Breast epithelium (tissue), 3 donors: ENCODE data around the gene STX8.

Experiments used
- POLR2AphosphoS5 ChIP-seq, 3 donors: sonication (generic); formaldehyde crosslinking; IDR thresholded peaks; one replicate each; pipeline ENCODE4 v1.6.1; 2017; ENCODE audit warnings: antibody characterized with exemption in 3 of 3
- TF ChIP-seq, protein P1 (sequence below), 3 donors: fragments of 450-650 bp; IDR thresholded peaks; one replicate each; pipeline ENCODE4 v1.5.1; 2016 to 2017; ENCODE audit warnings: antibody characterized with exemption in 3 of 3, mild to moderate bottlenecking in 3 of 3, moderate library complexity in 3 of 3

DNA sequence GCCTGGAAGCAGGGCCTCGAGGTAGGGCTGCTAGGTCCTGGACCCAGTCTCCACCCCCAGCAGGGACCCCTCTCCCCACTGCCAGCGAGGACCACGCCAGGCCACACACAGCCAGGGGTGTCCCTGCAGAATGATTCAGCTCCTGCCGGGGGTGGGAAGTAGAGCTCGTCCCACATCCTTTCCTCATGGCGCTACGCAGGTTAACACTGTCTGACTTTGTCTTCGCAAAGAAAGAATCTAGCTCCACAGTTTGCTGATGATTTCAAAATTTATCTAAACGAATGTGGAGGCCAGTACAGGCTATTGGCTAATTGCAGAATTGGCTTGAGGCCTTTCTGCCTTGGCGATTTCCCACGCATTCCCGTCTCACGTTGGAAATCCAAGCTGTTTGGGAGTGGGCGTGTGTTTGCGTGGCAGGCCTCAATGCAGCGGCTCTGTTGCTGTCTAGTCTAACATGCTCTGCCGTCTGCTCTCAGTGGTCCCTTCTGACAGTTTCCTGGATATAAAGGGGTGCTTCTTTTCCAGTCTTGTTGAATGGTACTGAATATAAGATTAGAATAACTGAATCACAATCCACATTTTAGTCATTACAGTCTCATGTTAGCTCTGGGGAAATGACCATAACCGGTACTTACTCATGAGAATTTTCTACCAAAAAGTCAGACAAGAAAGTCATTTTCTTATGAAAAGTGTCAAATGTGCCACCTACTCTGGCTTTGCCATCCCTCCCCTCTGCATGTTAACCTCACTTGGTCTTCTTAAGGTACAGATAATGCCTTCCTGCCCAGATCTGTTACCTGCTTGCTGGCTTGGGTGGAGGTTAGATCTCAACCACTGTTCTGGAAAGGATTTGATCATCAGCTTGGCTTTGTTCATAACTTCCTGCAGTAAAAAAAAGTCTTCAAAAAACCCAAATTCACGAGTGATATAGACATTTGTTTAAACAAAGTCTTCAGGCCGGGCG lies 301.9 kb downstream of the STX8 start:
- TF ChIP-seq, protein P1, sequence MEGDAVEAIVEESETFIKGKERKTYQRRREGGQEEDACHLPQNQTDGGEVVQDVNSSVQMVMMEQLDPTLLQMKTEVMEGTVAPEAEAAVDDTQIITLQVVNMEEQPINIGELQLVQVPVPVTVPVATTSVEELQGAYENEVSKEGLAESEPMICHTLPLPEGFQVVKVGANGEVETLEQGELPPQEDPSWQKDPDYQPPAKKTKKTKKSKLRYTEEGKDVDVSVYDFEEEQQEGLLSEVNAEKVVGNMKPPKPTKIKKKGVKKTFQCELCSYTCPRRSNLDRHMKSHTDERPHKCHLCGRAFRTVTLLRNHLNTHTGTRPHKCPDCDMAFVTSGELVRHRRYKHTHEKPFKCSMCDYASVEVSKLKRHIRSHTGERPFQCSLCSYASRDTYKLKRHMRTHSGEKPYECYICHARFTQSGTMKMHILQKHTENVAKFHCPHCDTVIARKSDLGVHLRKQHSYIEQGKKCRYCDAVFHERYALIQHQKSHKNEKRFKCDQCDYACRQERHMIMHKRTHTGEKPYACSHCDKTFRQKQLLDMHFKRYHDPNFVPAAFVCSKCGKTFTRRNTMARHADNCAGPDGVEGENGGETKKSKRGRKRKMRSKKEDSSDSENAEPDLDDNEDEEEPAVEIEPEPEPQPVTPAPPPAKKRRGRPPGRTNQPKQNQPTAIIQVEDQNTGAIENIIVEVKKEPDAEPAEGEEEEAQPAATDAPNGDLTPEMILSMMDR (IDR thresholded peaks at IDR 0.05), result no peak
- peak in 1 of 3 donors; percentile 21 for TF ChIP-seq POLR2AphosphoS5 (IDR thresholded peaks at IDR 0.05)
